GM23338 (cell line): ENCODE data around the gene TREML2.

Experiments used
- CREB1 ChIP-seq: fragments of 250-450 bp; sonication (Bioruptor Pico); IDR thresholded peaks from 2 replicates; pipeline ENCODE4 v1.5.0; 2020; ENCODE audit warnings: low read depth, mild to moderate bottlenecking, moderate library complexity
- ETS1 ChIP-seq: IDR thresholded peaks from 2 replicates; pipeline ENCODE4 v1.6.1; 2016; ENCODE audit warnings: antibody characterized with exemption
- EZH2 ChIP-seq: fragments of 200-600 bp; sonication (generic); IDR thresholded peaks from one replicate; pipeline ENCODE4 v1.8.0; 2017; ENCODE audit warnings: antibody characterized with exemption, mild to moderate bottlenecking, low read depth; ENCODE audit not compliant: unreplicated experiment
- EZH2phosphoT487 ChIP-seq: fragments of 200-600 bp; sonication (generic); IDR thresholded peaks from one replicate; pipeline ENCODE4 v1.8.1; 2018; ENCODE audit warnings: antibody characterized with exemption; ENCODE audit not compliant: unreplicated experiment
- JUNB ChIP-seq: IDR thresholded peaks from one replicate; pipeline ENCODE4 v1.6.1; 2016; ENCODE audit warnings: antibody characterized with exemption; ENCODE audit not compliant: unreplicated experiment
- POLR2AphosphoS5 ChIP-seq: IDR thresholded peaks from 2 replicates; pipeline ENCODE4 v1.6.1; 2016; ENCODE audit warnings: antibody characterized with exemption, low read depth
- REST ChIP-seq: IDR thresholded peaks from one replicate; pipeline ENCODE4 v1.6.1; 2018; ENCODE audit warnings: antibody characterized with exemption; ENCODE audit not compliant: unreplicated experiment
- TF ChIP-seq, protein P1 (sequence below), 2 experiments: fragments of 200-600 bp in 1 of 2; sonication (generic) in 1 of 2; conservative IDR thresholded peaks; 2 replicates each; pipeline versions ENCODE4 v1.5.1 to v1.6.1; 2016 to 2017; ENCODE audit warnings: antibody characterized with exemption in 2 of 2, low read depth in 2 of 2, mild to moderate bottlenecking in 2 of 2, moderate library complexity in 1 of 2

GRCh38 chr6:41222045-41222444 lies 21.1 kb upstream of the TREML2 start:
- TF ChIP-seq REST: no peak
- TF ChIP-seq, protein P1, sequence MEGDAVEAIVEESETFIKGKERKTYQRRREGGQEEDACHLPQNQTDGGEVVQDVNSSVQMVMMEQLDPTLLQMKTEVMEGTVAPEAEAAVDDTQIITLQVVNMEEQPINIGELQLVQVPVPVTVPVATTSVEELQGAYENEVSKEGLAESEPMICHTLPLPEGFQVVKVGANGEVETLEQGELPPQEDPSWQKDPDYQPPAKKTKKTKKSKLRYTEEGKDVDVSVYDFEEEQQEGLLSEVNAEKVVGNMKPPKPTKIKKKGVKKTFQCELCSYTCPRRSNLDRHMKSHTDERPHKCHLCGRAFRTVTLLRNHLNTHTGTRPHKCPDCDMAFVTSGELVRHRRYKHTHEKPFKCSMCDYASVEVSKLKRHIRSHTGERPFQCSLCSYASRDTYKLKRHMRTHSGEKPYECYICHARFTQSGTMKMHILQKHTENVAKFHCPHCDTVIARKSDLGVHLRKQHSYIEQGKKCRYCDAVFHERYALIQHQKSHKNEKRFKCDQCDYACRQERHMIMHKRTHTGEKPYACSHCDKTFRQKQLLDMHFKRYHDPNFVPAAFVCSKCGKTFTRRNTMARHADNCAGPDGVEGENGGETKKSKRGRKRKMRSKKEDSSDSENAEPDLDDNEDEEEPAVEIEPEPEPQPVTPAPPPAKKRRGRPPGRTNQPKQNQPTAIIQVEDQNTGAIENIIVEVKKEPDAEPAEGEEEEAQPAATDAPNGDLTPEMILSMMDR (conservative IDR thresholded peaks at IDR 0.05; ENCODE audit: low read depth in 2 of 2): no peak
- TF ChIP-seq POLR2AphosphoS5: no peak
- no peak for TF ChIP-seq EZH2
- TF ChIP-seq CREB1 (CRISPR knock-in tag): no peak
- TF ChIP-seq EZH2phosphoT487: no peak
- TF ChIP-seq ETS1: no peak
- TF ChIP-seq JUNB: no peak
